Endothelial cell of umbilical vein (primary cell): ENCODE measurements around the gene TBX4.

Experiments
- CTCF ChIP-seq, 2 donors: IDR thresholded peaks; 1 replicate in 1 of 2; 2 replicates in 1 of 2; pipeline ENCODE4 v1.5.1; 2011; ENCODE audit warnings: low read length in 2 of 2, mild to moderate bottlenecking in 2 of 2, moderate library complexity in 2 of 2, control low read depth in 1 of 2, inconsistent platforms in 1 of 2, low read depth in 1 of 2; ENCODE audit not compliant: insufficient read depth in 1 of 2; ENCODE audit errors: extremely low read depth in 1 of 2
- EZH2 ChIP-seq: IDR thresholded peaks from 2 replicates; pipeline ENCODE4 v1.6.1; 2012; ENCODE audit warnings: borderline replicate concordance, low read depth, mild to moderate bottlenecking, moderate library complexity, low read length, inconsistent platforms; ENCODE audit not compliant: severe bottlenecking
- FOS ChIP-seq: IDR thresholded peaks from 2 replicates; pipeline ENCODE4 v1.6.1; 2011; ENCODE audit warnings: mild to moderate bottlenecking, low read length, moderate library complexity, borderline replicate concordance; ENCODE audit not compliant: insufficient read depth
- GATA2 ChIP-seq: IDR thresholded peaks from 2 replicates; pipeline ENCODE4 v1.7.0; 2011; ENCODE audit warnings: low read depth, mild to moderate bottlenecking, moderate library complexity, mixed read lengths, low read length; ENCODE audit not compliant: insufficient read length, insufficient read depth
- JUN ChIP-seq: IDR thresholded peaks from 2 replicates; pipeline ENCODE4 v1.6.1; 2011; ENCODE audit warnings: borderline replicate concordance, low read depth; ENCODE audit not compliant: insufficient read length, insufficient read depth
- MAX ChIP-seq: IDR thresholded peaks from 2 replicates; pipeline ENCODE4 v1.6.1; 2011; ENCODE audit not compliant: insufficient read depth, insufficient read length
- MYC ChIP-seq: IDR thresholded peaks from one replicate; pipeline ENCODE4 v1.6.1; 2011; ENCODE audit warnings: mild to moderate bottlenecking, low read depth, low read length
- POLR2A ChIP-seq: IDR thresholded peaks from 2 replicates; pipeline ENCODE4 v1.6.1; 2012; ENCODE audit warnings: low read depth, mild to moderate bottlenecking, control low read depth, low read length
- POLR2AphosphoS5 ChIP-seq: IDR thresholded peaks from 2 replicates; pipeline ENCODE4 v1.6.1; 2012; ENCODE audit warnings: low read depth, mild to moderate bottlenecking, control low read depth, low read length, moderate library complexity; ENCODE audit not compliant: insufficient read depth

GRCh38 chr17:61528171-61528570 lies 75.9 kb downstream of the TBX4 start:
- TF ChIP-seq CTCF (IDR thresholded peaks at IDR 0.05; ENCODE audit: extremely low read depth in 1 of 2, insufficient read depth in 1 of 2, low read depth in 1 of 2, low read length in 2 of 2) (no peak), EZH2 (no peak), POLR2A (no peak), POLR2AphosphoS5 (no peak), GATA2 (no peak), MAX (no peak), MYC (no peak), JUN (no peak), FOS (no peak)
